ENCODE results near the gene CHD1L. TPM values are rescaled to one million over a fixed set of nuclear protein-coding genes. Genes with fewer than 3 reads are reported as not detected.

CHD1L gene
- total and polyA plus RNA-seq, 2 donors (not counting 3 experiments of a cell fraction or from before 2014, with no cell fraction given): 12.3 to 33.8 TPM

DNA sequence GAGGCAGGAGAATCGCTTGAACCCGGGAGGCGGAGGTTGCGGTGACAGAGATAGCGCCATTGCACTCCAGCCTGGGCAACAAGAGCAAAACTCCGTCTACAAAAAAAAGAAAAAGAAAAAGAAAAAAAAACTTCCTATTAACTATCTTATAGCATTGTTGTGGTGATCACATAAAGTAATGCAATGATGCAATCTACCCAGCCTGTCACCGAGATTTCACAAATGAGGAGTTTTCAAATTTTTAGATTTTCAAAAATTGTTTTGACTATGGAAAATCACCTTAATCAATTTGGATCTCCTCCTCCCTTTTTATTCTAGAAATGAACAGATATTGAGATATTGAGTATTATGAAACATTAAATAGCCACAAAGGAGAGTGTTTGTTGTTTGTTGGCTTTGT, 25.3 kb upstream of the CHD1L start:
- Histone ChIP-seq H3K27ac (ENCODE audit: insufficient read depth, low read depth, low read length) (no peak overlapping the region), H4K20me1 (replicated peaks; ENCODE audit: control insufficient read depth, extremely low read depth, insufficient read depth, low read length) (no peaks in the 10 kb centered on the region), H3K4me1 (ENCODE audit: control insufficient read depth, extremely low read depth, insufficient read depth, low read length) (no peaks in the 10 kb centered on the region), H2AFZ (ENCODE audit: low read depth, low read length) (no peak overlapping the region), H3K79me2 (ENCODE audit: control insufficient read depth, insufficient read depth, low read length) (no peaks in the 10 kb centered on the region), H3K9me3 (replicated peaks; ENCODE audit: control insufficient read depth, insufficient read depth, low read length) (no peaks in the 10 kb centered on the region), H3K36me3 (ENCODE audit: control insufficient read depth in 2 of 2, extremely low read depth in 1 of 2, insufficient read depth in 2 of 2, low read length in 2 of 2) (no peaks in the 10 kb centered on the region), H3K4me3 (replicated peaks in 1 of 3; ENCODE audit: insufficient read depth in 1 of 3, low read depth in 1 of 3, low read length in 3 of 3) (no peak overlapping the region), H3K9ac (replicated peaks; ENCODE audit: extremely low read depth, insufficient read depth, low read length) (no peak overlapping the region), H3K4me2 (ENCODE audit: insufficient read depth, low read length) (no peak overlapping the region), H3K9me1 (replicated peaks; ENCODE audit: control insufficient read depth, extremely low read depth, insufficient read depth, low read length) (no peaks in the 10 kb centered on the region), H3K27me3 (ENCODE audit: control insufficient read depth in 2 of 2, insufficient read depth in 2 of 2, low read length in 2 of 2) (no peaks in the 10 kb centered on the region)
- FAIRE-seq: no peak
- TF ChIP-seq, protein P1, sequence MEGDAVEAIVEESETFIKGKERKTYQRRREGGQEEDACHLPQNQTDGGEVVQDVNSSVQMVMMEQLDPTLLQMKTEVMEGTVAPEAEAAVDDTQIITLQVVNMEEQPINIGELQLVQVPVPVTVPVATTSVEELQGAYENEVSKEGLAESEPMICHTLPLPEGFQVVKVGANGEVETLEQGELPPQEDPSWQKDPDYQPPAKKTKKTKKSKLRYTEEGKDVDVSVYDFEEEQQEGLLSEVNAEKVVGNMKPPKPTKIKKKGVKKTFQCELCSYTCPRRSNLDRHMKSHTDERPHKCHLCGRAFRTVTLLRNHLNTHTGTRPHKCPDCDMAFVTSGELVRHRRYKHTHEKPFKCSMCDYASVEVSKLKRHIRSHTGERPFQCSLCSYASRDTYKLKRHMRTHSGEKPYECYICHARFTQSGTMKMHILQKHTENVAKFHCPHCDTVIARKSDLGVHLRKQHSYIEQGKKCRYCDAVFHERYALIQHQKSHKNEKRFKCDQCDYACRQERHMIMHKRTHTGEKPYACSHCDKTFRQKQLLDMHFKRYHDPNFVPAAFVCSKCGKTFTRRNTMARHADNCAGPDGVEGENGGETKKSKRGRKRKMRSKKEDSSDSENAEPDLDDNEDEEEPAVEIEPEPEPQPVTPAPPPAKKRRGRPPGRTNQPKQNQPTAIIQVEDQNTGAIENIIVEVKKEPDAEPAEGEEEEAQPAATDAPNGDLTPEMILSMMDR (IDR thresholded peaks at IDR 0.05; ENCODE audit: extremely low read depth in 1 of 2, insufficient read depth in 1 of 2, low read depth in 1 of 2, low read length in 2 of 2): no peak
- TF ChIP-seq POLR2AphosphoS5 (IDR thresholded peaks at IDR 0.05; ENCODE audit: insufficient read depth, low read depth, low read length) (no peak), MYC (IDR thresholded peaks at IDR 0.05; ENCODE audit: low read depth, low read length) (no peak), GATA2 (IDR thresholded peaks at IDR 0.05; ENCODE audit: insufficient read depth, insufficient read length, low read depth, low read length) (no peak)
- intact Hi-C loops (cut with micrococcal nuclease): no loop called here
- POLR2A ChIA-PET: no interaction called here
- CTCF ChIA-PET: no interaction called here
- dilution Hi-C loops (cut with MboI; ENCODE audit: extremely low pct_ligation_motif_present, low sequenced_read_pairs): no loop called here
- no TSS peak for BruUV-seq (replicated peaks)
- DNase-seq (ENCODE audit: low read depth, low spot score): no peak

DNA sequence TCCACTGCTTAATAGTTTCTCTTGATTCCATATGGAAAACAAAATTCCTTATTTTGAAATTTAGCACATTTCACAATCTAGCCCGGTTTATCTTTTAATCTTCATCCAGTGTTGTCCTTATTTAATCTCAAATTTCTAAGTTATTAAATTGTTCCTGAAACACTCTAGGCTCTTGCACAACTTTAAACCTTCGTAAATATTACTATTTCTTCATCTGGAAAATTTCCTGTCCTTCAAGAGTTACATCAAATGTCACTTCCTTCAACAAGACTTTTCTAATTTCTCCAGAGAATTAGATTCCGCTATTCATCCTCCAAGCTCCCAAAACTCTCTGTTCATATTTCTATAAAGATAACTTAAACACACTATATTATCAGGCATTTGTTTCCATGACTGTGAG, 23.9 kb upstream of the CHD1L start:
- Histone ChIP-seq H3K9me3 (replicated peaks; ENCODE audit: control insufficient read depth, insufficient read depth, low read length) (no peaks in the 10 kb centered on the region), H3K36me3 (ENCODE audit: control insufficient read depth in 2 of 2, extremely low read depth in 1 of 2, insufficient read depth in 2 of 2, low read length in 2 of 2) (no peaks in the 10 kb centered on the region), H3K27me3 (ENCODE audit: control insufficient read depth in 2 of 2, insufficient read depth in 2 of 2, low read length in 2 of 2) (no peaks in the 10 kb centered on the region), H3K4me1 (ENCODE audit: control insufficient read depth, extremely low read depth, insufficient read depth, low read length) (no peaks in the 10 kb centered on the region), H3K4me2 (ENCODE audit: insufficient read depth, low read length) (no peak overlapping the region), H2AFZ (ENCODE audit: low read depth, low read length) (no peak overlapping the region), H3K9me1 (replicated peaks; ENCODE audit: control insufficient read depth, extremely low read depth, insufficient read depth, low read length) (no peaks in the 10 kb centered on the region), H3K9ac (replicated peaks; ENCODE audit: extremely low read depth, insufficient read depth, low read length) (no peak overlapping the region), H3K79me2 (ENCODE audit: control insufficient read depth, insufficient read depth, low read length) (no peaks in the 10 kb centered on the region), H3K4me3 (replicated peaks in 1 of 3; ENCODE audit: insufficient read depth in 1 of 3, low read depth in 1 of 3, low read length in 3 of 3) (no peak overlapping the region), H4K20me1 (replicated peaks; ENCODE audit: control insufficient read depth, extremely low read depth, insufficient read depth, low read length) (no peaks in the 10 kb centered on the region), H3K27ac (ENCODE audit: insufficient read depth, low read depth, low read length) (no peak overlapping the region)
- intact Hi-C loops (cut with micrococcal nuclease): no loop called here
- TF ChIP-seq POLR2A (IDR thresholded peaks at IDR 0.05; ENCODE audit: low read depth, low read length) (no peak), MYC (IDR thresholded peaks at IDR 0.05; ENCODE audit: low read depth, low read length) (no peak), FOS (IDR thresholded peaks at IDR 0.05; ENCODE audit: borderline replicate concordance, insufficient read depth, low read length) (no peak), POLR2AphosphoS5 (IDR thresholded peaks at IDR 0.05; ENCODE audit: insufficient read depth, low read depth, low read length) (no peak), EZH2 (IDR thresholded peaks at IDR 0.05; ENCODE audit: borderline replicate concordance, low read depth, low read length, severe bottlenecking) (no peak), JUN (IDR thresholded peaks at IDR 0.05; ENCODE audit: borderline replicate concordance, insufficient read depth, insufficient read length, low read depth) (no peak), GATA2 (IDR thresholded peaks at IDR 0.05; ENCODE audit: insufficient read depth, insufficient read length, low read depth, low read length) (no peak)
- TF ChIP-seq, protein P1 (IDR thresholded peaks at IDR 0.05; ENCODE audit: extremely low read depth in 1 of 2, insufficient read depth in 1 of 2, low read depth in 1 of 2, low read length in 2 of 2): no peak
- TF ChIP-seq, protein P2, sequence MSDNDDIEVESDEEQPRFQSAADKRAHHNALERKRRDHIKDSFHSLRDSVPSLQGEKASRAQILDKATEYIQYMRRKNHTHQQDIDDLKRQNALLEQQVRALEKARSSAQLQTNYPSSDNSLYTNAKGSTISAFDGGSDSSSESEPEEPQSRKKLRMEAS (IDR thresholded peaks at IDR 0.05; ENCODE audit: insufficient read depth, insufficient read length): no peak
- FAIRE-seq: no peak
- no peak for DNase-seq (ENCODE audit: low read depth, low spot score)
- POLR2A ChIA-PET: no interaction called here
- BruUV-seq (replicated peaks): no TSS peak
- CTCF ChIA-PET: no interaction called here
- dilution Hi-C loops (cut with MboI; ENCODE audit: extremely low pct_ligation_motif_present, low sequenced_read_pairs): no loop called here

All from endothelial cell of umbilical vein (primary cell).